GM19372 (cell line): ENCODE measurements around the gene MT1F.

Experiments used
- ATAC-seq: cut with Tn5 transposase; IDR thresholded peaks from one replicate; pipeline ENCODE4 v1.9.1; 2021; ENCODE audit warnings: mild to moderate bottlenecking, low read depth, moderate library complexity; ENCODE audit not compliant: unreplicated experiment

MT1F gene

GRCh38 chr16:56625140-56625942 is 32.4 kb upstream of the MT1F start, which contains the start of gene MT1E:
MT1E (plus strand) TSS chr16:56625781; CDS start chr16:56625852, 71 bp downstream.
- peak; percentile 63 for ATAC-seq

- peak; percentile 7 for ATAC-seq
Measured at GRCh38 chr16:56625943-56626654, 31.7 kb upstream of the MT1F start.

GRCh38 chr16:56626685-56627084 is 31.1 kb upstream of the MT1F start:
- ATAC-seq: no peak

- ATAC-seq: no peak
Measured at GRCh38 chr16:56628486-56629350, 29.0 kb upstream of the MT1F start.

GRCh38 chr16:56629531-56629930 is 28.2 kb upstream of the MT1F start:
- no peak for ATAC-seq

DNA sequence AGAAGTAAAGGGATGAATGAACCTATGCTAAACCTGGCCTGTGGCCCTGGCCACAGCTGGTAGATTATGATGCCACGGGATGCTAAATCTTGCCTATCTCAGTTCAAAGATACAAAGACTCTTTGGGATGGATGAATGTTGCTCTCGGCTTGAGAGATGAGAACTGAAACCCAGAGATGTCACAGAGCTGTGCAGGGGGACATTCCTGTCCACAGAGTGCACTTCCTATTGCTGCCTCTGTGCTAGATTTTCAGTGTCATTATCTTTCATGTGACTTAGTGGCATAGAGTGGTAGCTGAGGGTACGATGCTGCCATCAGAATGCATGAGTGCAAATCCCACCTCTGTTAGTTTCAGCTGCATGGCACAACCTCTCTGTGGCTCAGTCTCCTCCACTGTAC is 27.6 kb upstream of the MT1F start:
- peak; percentile 71 for ATAC-seq

DNA sequence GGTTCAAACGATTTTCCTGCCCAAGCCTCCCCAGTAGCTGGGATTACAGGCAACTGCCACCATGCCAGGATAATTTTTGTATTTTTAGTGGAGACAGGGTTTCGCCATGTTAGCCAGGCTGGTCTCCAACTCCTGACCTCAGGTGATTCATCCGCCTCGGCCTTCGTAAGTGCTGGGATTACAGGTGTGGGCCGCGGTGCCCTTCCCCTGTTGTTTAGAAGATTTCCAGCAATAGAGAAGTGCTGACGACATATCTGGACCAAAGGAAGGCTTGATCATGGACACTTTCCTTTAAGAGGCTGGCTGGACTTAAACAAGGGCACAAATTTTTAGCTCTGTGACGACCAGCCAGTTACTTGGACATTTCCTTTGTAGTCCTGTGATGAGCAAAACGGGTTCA is 26.6 kb upstream of the MT1F start:
- ATAC-seq: no peak

DNA sequence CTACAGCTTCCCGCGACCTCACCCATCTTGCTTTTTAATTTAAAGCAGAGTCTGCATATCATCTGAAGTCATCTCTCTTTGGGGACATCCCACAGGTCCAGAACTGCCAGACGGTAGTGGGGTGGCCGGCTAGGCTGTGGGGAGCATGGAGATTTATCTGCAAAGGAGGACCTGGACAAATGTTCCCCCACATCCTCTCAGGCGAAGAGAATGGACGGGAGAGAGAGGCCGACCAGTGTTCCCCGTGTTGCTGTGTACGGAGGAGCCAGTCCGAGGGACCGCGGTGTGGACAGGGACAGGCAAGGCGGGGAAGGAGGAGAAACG is 26.0 kb upstream of the MT1F start:
- ATAC-seq: no peak

DNA sequence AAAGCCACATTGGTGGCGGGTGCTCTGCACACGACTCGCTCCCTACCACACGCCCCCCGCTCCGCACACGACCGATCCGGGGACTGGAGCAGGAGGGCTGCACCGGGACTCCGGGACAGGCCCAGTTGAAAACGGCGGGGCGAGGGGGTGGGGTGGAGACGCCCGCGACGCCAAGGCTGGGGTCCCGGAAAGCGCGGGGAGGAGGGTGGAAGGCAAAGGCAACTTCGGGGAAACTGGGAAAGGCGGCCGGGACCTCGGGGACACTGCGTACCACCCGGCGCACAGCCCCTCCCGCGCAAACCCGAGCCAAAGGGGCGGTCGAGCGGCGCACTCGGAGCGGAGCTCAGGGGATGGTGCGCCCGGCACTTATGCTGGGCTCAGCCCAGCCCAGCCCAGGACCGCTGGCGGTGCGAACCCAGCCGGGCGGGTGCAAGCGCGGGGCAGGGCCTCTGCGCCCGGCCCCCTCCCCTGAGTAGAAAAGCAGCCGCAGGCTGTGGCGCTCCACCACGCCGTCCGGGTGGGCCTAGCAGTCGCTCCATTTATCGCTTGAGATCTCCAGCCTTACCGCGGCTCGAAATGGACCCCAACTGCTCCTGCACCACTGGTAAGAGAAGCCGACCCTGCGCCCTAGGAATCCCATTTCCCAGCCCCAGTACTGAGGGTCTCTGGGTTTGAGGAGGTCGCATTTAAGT is 25.5 kb upstream of the MT1F start, which contains the start of gene MT1M:
TSS of gene MT1M (plus strand) at position 504 of the 692 bp plus-strand sequence. CDS start at position 577, 73 bp downstream.
- no peak for ATAC-seq

DNA sequence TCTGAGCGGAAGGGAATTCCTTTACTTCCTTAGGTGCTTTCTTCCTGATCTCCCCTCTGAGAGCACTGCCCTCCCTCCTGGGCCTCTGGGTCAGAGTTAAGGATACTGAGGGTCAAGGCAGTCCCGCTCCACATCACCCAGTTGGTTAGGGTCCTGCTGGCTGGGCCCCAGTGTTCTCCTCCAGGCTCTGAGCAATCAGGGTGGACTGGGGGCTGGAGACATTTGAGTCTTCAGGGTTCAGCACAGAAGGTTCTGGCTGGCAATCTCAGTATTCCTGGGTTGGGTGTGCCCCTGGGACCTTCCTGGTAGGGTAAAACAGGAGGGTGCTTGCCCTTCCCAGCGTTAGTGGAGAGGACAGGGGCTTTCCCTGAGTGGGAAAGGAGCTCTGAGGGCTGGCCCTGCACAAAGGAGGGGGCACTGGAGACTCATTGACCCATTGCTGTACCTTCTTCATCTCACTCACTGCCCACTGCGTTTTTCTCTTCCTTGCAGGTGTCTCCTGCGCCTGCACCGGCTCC is 24.9 kb upstream of the MT1F start:
- ATAC-seq: no peak

DNA sequence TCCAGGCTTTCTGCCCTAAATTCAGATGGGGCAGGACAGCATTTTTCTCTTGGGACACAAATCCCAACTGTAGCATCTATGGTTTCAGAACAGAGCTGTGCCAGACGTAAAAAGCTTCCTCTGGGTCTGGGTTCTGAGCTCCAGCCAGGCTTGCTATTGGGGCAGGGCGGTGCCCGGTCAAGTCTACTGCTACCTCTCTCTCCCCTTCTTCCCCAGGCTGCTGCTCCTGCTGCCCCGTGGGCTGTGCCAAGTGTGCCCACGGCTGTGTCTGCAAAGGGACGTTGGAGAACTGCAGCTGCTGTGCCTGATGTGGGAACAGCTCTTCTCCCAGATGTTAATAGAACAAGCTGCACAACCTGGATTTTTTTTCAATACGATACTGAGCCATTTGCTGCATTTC is 24.2 kb upstream of the MT1F start:
- ATAC-seq: no peak

- no peak for ATAC-seq
Measured at GRCh38 chr16:56634715-56635440, 22.9 kb upstream of the MT1F start.

DNA sequence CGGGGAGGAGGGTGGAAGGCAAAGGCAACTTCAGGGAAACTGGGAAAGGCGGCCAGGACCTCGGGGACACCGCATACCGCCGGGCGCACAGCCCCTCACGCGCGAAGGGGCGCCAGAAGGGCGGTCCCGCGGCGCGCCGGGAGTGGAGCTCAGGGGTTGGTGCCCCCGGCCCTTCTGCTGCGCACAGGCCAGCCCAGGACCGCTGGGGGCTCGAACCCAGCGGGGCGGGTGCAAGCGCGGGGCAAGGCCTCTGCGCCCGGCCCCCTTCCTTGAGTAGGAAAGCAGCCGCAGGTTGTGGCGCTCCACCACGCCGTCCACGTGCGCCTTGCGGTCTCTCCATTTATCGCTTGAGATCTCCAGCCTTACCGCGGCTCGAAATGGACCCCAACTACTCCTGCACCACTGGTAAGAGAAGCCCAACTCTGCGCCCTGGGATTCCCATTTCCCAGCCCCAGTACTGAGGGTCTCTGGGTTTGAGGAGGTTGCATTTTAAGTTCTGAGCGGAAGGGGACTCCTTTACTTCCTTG is 22.3 kb upstream of the MT1F start:
- no peak for ATAC-seq

DNA sequence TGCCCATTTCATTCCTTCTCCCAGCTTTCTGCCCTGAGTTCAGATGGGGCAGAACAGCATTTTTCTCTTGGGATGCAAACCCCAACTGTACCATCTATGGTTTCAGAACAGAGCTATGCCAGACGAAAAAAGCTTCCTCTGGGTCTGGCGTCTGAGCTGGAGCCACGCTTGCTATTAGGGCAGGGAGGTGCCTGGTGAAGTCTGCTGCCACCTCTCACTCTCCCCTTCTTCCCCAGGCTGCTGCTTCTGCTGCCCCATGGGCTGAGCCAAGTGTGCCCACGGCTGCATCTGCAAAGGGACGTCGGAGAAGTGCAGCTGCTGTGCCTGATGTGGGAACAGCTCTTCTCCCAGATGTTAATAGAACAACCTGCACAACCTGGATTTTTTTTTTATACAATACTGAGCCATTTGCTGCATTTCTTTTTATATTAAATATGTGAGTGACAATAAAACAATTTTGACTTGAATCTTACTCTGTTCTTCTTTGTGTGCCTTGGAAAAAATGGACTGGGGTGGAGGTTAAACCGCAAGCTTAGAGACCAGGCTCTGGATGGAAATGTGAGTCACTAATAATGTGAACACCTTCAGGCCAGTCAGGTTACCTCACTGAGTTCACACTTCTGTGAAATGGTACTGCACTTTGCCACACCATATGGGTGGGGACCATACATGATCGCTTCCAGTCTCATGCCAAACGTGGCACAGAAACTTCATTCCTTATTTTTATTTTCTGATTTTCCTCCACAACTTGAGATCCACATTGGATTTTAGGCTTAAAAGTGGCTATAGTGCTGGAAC is 20.9 kb upstream of the MT1F start:
- no peak for ATAC-seq

DNA sequence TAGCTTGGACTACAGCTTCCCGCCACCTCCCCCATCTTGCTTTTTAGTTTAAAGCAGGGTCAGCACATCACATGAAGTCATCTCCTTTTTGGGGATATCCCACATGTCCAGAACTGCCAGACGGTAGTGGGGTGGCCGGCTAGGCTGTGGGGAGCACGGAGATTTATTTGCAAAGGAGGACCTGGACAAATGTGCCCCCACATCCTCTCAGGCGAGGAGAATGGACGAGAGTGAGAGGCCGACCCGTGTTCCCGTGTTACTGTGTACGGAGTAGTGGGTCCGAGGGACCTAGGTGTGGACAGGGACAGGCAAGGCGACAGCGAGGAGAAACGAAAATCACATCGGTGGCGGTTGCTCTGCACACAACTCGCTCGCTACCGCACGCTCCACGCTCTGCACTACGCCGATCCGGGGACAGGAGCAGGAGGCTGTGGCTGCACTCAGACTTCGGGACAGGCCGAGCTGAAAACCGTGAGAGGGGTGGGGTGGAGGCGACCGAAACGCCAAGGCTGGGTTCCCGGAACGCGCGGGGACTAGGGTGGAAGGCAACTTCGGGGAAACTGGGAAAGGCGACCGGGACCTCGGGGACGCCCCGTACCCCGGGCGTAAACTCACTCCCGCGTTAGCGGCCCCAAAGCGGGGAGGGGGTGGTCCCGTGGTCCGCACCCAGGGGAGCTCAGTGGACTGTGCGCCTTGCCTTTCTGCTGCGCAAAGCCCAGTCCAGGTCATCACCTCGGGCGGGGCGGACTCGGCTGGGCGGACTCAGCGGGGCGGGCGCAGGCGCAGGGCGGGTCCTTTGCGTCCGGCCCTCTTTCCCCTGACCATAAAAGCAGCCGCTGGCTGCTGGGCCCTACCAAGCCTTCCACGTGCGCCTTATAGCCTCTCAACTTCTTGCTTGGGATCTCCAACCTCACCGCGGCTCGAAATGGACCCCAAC is 19.7 kb upstream of the MT1F start, which contains the start of gene MT1A:
TSS of gene MT1A (plus strand) at position 853 of the 937 bp plus-strand sequence. CDS start at position 926, 73 bp downstream.
- ATAC-seq: no peak

DNA sequence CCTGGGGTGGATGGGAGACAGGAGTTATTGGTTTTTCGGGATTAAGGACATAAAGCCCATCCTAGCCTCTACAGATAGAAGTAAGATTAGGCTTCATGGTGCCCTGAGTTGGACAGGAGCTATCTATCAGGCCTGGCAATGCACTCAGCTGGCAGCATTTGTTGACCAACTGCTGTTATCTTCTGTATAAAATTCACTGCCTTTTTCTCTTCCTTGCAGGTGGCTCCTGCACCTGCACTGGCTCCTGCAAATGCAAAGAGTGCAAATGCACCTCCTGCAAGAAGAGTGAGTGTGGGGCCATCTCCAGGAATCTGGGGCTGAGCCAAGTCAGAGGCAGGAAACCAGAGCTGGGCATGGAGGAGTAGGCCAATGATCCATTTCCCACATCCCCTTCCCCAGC is 18.7 kb upstream of the MT1F start:
- no peak for ATAC-seq

- no peak for ATAC-seq
Measured at GRCh38 chr16:56640076-56640475, 17.7 kb upstream of the MT1F start.
